Measurements from ENCODE around the gene CCDC201.
"Not testable (repeated sequence)": the region's sequence is repeated elsewhere in the genome, so short reads cannot be mapped to it uniquely, and the experiment has no call there.

CCDC201 gene

DNA sequence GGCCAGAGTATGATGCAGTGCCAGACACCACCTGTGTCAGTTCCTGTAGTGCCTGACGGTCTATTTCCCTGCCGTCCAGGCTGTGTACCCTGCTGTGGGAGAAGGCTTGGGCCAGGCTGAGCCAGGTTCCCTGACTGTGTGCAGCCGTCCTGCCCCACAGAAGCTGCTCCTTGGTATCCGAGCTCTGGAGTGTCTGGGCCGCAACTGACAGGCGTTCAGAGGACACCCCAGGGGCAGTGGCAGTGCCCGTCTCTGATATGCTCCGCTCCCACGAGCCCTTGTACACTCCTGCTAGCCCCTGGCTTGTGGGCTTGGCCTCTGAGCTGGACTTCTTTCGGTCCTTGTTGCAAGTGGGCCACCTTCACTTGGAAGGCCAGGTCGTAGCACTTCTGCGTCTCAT, 55.0 kb downstream of the CCDC201 start:
- DNase-seq (ENCODE audit: low spot score): not testable (repeated sequence)

DNA sequence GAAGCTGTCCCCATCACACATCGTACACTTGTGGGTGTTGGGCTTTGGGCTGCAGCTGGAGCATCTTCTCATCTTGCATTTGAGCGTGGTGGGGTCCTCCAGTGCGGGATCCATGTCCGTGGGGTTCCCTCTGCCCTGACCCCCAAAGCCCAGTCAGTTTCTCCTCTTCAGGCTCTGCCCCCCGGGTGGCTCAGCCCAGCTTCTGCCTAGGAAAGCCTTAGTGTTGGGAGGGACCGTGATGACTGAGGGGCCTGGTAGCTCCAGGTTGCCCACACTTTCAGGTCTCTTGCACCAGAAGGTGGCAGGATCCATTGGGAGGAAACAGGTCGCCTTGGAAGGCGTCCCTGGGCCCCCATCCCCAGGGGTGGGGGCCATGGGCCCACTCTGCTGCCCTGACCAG, 55.9 kb downstream of the CCDC201 start:
- not testable (repeated sequence) for DNase-seq (ENCODE audit: low spot score)

DNA sequence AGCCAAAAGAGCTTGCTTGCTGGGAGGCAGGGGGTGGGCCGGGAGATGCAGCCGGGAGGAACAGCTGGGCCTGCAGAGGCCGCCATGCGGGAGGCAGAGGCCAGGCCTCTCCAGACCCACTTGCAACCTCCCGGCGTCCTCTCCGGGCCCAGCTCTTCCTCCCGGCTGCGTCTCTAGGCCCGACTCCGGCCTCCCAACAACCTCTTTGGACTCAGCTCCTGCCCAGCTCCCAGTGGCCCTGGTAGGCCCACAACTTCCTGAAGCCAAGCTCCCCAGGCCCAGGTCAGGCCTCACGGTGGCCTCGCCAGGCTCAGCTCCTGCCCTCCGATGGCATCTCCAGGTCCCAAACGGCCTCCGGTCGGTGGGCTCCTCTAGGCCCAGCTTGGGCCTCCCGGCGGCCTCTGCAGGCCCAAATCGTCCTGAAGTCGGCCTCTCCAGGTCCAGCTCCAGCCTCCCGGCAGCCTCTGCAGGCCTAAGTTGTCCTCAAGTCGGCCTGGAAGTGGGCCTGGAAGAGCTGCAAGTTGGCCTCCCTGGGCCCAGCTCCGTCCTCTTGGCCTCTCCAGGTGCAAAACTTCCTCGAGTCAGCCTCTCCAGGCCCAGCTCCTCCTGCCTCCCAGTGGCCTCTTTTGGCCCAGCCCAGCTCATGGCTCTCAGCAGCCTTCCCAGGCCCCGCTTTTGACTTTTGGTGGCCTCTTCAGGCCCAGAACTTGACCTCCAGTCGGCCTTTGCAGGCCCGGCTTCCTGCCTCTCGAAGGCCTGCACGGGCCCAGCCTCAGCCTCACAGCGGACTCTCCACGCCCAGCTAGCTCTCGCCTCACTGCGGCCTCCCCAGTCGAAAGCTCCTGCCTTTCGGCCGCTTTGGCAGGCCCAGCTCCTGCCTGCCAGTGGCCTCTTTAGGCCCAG, 58.4 kb downstream of the CCDC201 start:
- not testable (repeated sequence) for DNase-seq (ENCODE audit: low spot score)

DNA sequence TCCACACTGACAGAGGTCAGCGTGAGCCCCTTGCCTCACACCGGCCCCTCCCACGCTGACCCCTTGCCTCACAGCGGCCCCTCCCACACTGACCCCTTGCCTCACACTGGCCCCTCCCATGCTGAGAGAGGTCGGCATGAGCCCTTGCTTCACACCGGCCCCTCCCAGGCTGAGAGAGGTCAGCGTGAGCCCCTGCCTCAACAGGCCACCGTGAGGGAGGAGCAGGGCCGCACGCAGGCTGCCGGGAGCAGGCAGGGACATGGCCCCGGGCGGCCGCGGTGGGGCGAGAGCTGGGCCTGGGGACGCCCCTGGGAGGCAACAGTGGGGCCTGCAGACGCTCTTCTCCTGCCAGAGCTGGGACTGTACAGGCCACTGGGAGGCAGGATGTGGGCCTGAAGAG, 59.1 kb downstream of the CCDC201 start:
- not testable (repeated sequence) for DNase-seq (ENCODE audit: low spot score)

DNA sequence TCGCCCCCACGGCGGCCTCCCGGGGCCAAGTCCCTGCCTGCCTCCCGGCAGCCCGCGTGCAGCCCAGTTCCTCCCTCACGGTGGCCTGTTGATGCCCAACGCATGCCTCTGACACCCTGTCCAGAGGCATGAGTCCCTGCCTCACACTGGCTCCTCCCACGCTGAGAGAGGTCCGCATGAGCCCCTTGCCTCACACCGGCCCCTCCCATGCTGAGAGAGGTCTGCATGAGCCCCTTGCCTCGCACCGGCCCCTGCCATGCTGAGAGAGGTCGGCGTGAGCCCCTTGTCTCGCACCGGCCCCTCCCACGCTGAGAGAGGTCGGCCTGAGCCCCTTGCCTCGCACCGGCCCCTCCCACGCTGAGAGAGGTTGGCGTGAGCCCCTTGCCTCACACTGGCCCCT, 59.9 kb downstream of the CCDC201 start:
- DNase-seq (ENCODE audit: low spot score): no peak

DNA sequence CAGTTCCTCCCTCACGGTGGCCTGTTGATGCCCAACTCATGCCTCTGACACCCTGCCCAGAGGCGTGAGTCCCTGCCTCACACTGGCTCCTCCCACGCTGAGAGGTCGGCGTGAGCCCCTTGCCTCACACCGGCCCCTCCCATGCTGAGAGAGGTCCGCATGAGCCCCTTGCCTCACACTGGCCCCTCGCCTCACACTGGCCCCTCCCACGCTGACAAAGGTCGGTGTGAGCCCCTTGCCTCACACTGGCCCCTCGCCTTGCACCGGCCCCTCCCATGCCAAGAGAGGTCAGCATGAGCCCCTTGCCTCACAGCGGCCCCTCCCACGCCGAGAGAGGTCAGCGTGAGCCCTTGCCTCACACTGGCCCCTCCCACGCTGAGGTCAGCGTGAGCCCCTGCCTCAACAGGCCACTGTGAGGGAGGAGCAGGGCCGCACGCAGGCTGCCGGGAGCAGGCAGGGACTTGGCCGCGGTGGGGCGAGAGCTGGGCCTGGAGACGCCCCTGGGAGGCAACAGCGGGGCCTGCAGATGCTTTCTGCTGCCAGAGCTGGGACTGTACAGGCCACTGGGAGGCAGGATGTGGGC, 61.1 kb downstream of the CCDC201 start:
- not testable (repeated sequence) for DNase-seq (ENCODE audit: low spot score)

DNA sequence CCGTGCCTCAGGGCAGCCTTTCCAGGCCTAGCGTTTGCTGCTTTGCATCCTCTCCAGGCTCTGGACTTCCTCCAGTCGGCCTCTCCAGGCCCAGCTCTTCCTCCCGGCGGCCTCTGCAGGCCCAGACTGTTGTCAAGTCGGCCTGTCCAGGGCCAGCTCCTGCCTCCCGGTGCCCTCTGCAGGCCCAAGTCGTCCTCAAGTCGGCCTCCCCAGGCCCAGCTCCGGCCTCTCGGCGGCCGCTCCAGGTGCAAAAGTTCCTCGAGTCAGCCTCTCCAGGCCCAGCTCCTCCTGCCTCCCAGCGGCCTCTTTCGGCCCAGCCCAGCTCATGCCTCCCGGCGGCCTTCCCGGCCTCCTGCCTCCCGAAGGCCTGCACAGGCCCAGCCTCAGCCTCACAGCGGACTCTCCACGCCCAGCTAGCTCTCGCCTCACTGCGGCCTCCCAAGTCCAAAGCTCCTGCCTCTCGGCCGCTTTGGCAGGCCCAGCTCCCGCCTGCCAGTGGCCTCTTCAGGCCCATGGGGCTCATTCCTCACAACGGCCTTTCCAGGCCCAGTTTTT, 62.4 kb downstream of the CCDC201 start:
- DNase-seq (ENCODE audit: low spot score): not testable (repeated sequence)
